DMS79 (cell line): ENCODE measurements around the gene RPL27A.

Experiments
- DNase-seq: peaks from one replicate; lab custom pipeline; 2025; lab: John Stamatoyannopoulos, UW

RPL27A gene

DNA sequence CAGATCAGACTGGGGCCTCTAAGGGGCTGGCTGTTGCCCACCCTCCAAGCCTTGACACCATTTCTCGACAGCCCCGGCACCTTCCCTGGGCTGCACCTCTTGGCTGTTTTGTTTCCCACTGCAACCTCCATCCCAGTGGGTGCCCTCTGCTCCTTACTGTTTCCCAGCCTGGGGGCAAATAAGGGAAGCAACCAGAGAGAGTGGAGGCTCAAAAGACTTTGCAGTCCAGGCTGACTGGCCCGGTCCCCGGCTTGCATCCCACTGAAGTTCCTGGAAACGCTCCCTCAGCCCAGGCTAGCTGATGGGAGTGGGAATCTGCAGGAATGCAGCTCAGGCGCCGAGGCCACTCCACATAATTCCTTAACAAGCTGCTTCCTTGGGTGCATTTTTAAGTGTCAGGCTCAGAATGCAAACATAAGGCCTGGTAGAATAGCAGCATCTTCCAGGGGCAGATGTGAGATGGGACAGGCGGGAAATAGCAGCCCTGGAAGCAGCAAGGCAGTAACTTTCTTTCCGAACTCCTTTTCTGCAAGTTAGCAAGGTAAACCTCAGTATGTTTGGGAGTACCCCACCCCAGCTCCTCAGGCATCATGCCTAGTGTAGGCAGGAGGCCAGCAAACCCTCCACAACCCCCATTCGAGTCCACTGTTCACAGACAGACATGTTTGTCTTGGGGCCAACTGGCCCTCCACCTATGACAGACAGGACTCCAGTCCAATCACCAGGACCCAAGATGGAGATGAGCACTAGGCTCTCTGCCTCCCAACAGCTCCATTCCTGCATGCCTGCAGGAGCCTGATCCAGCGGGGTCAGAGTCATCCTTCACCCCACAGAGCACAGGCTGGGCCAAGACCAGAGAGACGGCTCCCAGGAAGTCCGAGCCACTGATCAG is 39.3 kb downstream of the RPL27A start:
- no peak for DNase-seq

DNA sequence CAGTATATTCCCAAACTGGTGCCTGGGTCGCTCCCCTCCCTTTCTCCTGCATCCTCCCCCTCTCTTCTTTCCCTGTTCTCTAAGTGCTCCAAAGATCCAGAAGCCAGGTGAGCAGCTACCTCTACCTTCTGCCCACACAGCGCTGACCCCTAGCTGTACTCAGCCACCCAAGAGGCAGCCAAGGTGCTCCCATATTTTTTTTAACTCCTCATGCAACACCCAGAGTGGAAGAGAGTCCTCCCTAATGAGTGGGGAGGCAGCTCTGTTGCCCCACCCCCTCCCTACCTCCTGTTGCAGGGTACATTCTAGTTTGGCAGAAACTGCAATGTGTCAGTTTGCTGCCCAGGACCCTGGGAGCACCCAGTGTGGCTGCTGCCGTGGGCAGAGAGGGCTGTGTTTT is 40.2 kb downstream of the RPL27A start:
- DNase-seq, result no peak

DNA sequence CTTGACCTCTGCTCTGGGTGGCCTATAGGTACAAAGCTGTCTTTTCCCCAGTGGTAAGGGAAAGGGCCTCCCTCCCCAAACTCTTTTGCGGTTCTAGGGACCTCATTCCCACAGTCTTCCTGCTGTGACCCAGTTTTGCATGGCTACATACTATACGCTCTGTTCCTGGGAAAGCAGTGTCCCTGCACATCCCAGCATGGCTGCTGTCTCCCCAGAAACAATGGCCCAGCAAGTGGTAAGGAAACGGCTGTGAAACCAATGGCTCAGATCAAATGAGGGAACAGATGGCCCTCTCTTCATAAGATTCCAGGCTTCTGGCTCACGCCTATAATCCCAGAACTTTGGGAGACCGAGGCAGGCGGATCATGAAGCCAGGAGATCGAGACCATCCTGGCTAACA is 41.1 kb downstream of the RPL27A start:
- no peak for DNase-seq

- no peak for DNase-seq
Observed at GRCh38 chr11:8724682-8725081, 42.1 kb downstream of the RPL27A start.

DNA sequence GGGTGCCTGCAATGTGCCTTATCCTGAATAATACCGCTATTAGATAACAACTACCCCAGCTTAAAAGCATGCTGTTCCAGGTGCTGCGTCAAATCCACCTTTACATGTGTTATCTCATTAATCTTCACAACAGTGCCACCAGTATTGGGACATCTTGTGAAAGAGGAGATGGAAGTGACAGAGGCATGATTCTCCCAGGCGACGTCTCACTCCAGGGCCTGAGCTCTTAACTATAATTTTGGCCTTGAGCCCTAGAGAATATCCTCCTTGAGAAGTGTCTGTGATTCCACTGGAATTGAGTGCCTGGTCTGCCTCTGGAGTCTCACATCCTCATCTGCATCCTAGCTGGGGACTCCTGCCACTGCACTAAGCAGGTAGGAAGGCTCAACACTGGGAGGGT is 43.8 kb downstream of the RPL27A start:
- no peak for DNase-seq

GRCh38 chr11:8728563-8728962 is 46.0 kb downstream of the RPL27A start:
- DNase-seq, result no peak

DNA sequence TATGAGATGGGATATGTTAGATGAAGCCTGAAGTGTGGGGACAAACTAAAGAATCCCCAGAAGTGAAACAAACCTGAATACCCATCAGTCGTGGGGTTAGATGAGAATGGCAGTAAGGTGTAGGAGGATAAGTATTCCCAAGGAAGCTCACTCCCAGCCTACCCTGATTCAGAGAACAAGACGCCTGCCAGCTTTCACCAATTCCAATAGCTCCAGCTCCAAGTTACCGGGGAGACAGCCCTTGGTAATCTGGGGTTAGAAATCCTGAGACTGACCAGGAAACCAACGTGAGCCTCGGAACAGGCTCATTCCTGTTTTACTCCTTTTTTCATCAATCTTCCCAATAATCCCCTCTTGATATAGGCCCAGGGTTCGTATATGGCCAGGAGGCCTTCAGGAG is 46.5 kb downstream of the RPL27A start:
- DNase-seq, result no peak

GRCh38 chr11:8729837-8730696 is 47.5 kb downstream of the RPL27A start:
- no peak for DNase-seq

DNA sequence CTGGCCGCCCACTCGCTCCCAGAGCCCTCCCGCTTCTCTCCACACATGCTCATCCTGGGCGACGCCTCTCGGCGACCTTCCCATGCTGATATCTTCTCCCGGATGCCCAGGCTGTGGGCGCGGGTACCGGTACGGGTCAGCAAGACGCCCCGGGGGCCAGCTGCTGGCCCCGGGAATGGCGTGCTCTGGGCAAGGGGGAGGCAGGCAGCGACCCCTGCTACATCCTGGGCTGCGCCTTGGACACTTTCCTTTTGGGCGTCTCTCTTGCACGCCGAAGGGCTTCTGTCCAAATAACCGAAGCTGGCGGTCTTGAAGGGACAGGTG is 48.1 kb downstream of the RPL27A start:
- DNase-seq, result no peak

DNA sequence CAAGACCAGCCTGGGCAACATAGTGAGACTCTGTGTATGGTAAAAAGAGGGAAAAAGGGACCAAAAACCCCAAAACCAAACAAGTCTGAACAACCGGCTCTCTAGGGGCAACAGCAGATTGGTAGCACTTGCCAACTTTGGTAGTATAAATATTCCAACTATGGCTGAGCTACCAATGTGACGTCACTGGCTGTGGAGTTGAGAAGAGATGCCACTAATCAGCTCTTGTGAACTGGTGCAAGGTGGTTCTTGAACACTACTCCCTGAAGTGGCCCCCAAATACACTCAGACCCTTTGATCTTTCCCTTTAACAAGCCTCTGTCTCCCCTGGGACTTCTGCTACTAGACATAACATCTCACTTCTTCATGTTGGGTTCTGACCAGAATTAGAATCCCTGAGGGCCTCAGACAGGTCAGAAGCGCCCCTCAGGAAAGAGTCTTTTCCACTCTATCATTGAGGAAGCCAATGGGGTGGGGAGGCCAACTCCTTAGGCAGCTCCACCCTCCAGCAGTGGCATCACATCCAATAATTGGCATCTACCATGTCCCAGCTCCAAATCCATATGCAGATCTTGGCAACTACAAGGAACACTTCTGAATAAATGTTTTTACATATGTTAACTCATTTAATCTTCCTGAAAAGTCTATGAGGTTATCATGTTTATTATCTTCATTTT is 49.2 kb downstream of the RPL27A start:
- no peak for DNase-seq

DNA sequence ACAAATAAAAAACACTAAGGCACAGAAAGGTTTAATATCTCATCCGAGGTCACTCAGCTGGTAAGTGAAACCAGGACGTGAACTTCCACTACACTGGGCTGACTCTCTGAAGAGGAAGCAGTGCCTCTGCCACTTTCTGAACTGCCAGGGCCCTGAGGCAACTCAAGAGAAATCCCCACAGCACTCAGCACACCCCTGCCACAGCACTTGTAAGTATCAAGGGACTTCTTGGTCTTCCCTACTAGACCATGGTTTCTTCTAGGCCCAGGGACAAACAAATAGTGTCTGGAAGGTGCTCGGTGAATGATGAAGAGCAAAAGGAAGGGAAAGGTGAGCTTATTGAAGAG is 49.7 kb downstream of the RPL27A start:
- no peak for DNase-seq

DNA sequence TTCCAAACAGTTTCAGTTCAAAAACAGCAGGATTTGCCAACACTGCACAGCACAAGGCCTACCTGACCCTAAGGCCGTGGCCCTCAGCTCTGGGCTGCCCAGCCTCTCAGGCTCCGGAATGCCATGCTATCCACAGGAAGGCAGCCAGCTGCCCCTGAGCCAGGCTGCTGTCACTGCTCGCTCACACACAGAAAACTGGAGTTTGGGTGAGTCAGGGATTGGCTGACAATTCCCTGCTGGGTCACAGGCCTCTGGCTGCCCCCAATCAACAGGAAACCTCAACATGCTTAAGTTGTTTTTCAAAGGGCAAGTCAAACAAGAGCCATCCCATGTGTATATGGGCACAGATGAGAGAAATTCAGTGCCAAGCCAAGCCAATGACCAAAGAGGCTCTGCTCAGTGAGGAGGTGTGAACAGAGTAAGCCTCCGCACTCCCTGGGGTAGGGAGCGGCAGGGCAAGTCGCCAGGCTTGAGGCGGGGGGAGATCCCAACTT is 50.2 kb downstream of the RPL27A start:
- DNase-seq, result no peak

DNA sequence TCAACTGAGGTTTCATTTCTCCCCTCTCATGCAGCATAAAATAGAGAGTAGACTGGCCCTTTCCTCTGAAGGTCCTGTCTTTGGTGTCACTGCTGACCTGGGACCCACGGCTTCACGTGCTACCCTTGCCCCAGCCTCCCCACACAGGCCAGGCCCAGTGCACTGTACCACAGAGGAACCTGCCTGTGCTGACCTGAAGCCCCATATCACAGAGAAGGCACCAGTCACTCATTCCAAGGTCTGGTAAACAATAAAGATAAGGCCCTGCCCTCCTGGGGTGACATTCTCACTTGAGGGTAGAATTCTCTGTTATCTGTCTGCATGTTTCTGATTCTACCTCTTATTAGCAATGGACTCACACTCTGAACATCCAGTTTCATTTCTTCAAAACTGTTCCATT is 51.3 kb downstream of the RPL27A start:
- no peak for DNase-seq

- DNase-seq, result no peak
Observed at GRCh38 chr11:8735094-8735493, 52.5 kb downstream of the RPL27A start.

- no peak for DNase-seq
Observed at GRCh38 chr11:8739309-8739793, 56.8 kb downstream of the RPL27A start.
